PFSK-1 (cell line): Measurements from ENCODE around the gene SYNJ2.

Source experiments
- FOXP2 ChIP-seq: optimal IDR thresholded peaks from 2 replicates; pipeline ENCODE3; 2011; ENCODE audit warnings: borderline replicate concordance, control low read depth, inconsistent platforms; ENCODE audit not compliant: insufficient read depth; ENCODE audit errors: extremely low read length, extremely low read depth
- POLR2AphosphoS5 ChIP-seq: IDR thresholded peaks from 2 replicates; pipeline ENCODE4 v1.6.1; 2012; ENCODE audit warnings: low read depth, mild to moderate bottlenecking, control low read depth, low read length, moderate library complexity
- REST ChIP-seq, 2 experiments: IDR thresholded peaks; 2 replicates each; pipeline versions ENCODE4 v1.6.1 to v1.8.0; 2011 to 2012; ENCODE audit warnings: low read depth in 2 of 2, low read length in 2 of 2, control low read depth in 1 of 2, inconsistent platforms in 1 of 2, mild to moderate bottlenecking in 1 of 2, moderate library complexity in 1 of 2; ENCODE audit not compliant: insufficient read depth in 1 of 2
- SIN3A ChIP-seq: IDR thresholded peaks from 2 replicates; pipeline ENCODE4 v1.6.1; 2012; ENCODE audit warnings: mild to moderate bottlenecking, low read length, moderate library complexity, borderline replicate concordance; ENCODE audit not compliant: insufficient read depth
- TAF1 ChIP-seq: IDR thresholded peaks from 2 replicates; pipeline ENCODE4 v1.6.1; 2012; ENCODE audit warnings: low read length, control low read depth, borderline replicate concordance; ENCODE audit not compliant: insufficient read depth

SYNJ2 gene

GRCh38 chr6:158059108-158059507, 77.4 kb downstream of the SYNJ2 start:
- no peak for TF ChIP-seq FOXP2
- TF ChIP-seq SIN3A, result no peak

DNA sequence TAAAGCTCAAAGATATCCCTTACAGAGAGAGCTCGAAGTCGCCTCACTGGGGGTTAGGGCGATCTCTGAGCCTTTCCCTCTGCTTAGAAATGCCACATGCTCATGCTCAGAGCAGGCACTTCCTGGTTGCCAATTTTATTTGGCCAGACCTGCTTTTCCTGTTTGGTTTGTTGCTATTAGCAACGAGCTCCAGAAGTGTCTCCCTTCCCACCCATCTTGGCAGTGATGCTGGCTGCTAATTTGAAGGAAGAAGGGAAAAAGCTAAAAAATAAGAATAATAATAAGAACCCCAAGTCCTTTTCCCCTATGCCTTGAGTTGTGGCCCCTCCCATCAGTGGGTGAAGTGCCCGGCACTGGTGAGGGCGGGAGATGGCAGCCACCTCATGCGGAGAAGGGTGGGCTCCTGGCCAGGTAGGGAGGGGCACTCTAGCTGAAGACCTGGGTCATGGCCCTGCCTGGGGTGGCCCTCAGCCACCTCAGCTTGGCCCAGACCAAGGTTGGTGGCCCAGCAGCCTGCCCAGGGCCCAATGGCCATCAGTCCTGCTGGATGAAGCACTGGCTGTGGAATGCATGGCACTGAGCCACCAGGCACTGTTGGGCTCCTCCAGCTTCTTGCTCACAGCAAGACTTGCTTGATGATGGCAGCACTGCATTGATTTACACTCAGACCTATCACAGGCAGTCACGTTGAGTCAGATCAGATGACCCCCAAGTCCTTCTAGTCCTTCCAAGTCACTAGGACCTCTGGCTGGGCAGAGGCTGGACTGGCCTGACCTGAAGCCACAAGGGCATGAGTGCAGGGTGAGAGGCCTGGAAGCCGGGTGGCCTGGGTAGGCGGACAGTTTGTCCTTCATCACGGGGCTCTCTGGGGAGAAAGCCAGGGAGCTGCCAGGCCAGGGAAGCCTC, 79.0 kb downstream of the SYNJ2 start:
- TF ChIP-seq TAF1 (no peak), FOXP2 (no peak)

DNA sequence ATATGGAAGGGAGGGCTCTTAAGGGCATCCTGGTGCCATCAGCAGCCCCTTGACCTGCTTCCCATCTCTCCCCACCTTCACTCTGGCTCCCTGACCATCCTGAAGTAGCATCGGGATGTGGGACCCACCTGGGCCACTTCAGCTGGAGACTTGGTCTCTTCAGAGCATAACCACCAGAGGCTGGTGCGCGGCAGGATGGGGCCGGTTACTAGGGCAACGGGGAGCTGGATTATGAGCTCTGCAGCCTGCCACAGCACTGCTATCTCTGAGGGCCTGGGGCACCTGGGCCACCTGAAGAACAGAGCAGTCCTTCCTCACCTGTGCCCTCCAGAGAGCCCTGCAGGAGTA, 79.7 kb downstream of the SYNJ2 start:
- TF ChIP-seq SIN3A, result no peak
- TF ChIP-seq FOXP2, result no peak
- no peak for TF ChIP-seq POLR2AphosphoS5
- no peak for TF ChIP-seq REST (IDR thresholded peaks at IDR 0.05; ENCODE audit: insufficient read depth in 1 of 2, low read depth in 2 of 2, low read length in 2 of 2)
- no peak for TF ChIP-seq TAF1

DNA sequence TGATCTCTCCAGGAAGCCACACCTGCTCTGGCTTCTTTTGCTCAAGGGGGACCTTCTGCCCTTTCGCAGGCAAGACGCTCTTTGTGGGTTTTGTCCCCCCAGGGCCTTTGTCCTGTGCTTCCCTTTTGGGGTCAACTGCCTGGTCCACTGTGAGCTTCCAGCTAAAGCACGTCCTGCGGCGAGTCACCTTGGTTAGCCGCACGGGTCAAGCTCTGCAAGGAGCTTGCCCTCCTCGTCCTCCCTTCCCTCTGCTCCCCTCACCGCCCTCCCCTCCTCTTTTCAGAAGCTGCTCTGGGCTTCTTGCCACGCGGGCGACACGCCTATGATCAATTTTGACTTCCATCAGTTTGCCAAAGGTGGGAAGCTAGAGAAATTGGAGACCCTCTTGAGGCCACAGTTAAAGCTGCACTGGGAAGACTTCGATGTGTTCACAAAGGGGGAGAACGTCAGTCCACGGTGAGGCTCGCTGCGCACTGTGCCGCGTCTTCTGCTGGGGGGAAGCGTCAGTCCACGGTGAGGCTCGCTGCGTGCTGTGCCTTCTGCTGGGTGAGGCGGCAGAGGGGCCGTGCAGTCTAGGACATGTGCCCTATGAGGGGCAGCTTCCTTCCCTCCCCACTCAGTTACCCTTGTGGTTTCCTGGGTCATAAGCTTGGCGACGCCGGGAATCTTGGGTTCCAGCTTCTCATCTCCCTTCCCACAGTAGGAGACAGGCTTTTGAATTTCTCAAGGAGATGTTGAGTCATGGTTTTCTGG, 80.2 kb downstream of the SYNJ2 start:
- TF ChIP-seq FOXP2 (no peak), SIN3A (no peak), REST (IDR thresholded peaks at IDR 0.05; ENCODE audit: insufficient read depth in 1 of 2, low read depth in 2 of 2, low read length in 2 of 2) (no peak), POLR2AphosphoS5 (no peak), TAF1 (no peak)

- TF ChIP-seq REST (IDR thresholded peaks at IDR 0.05; ENCODE audit: insufficient read depth in 1 of 2, low read depth in 2 of 2, low read length in 2 of 2) (no peak), TAF1 (no peak), POLR2AphosphoS5 (no peak)
Observed at GRCh38 chr6:158063736-158064135, 82.1 kb downstream of the SYNJ2 start.

- TF ChIP-seq TAF1 (no peak), REST (IDR thresholded peaks at IDR 0.05; ENCODE audit: insufficient read depth in 1 of 2, low read depth in 2 of 2, low read length in 2 of 2) (no peak), POLR2AphosphoS5 (no peak), FOXP2 (no peak), SIN3A (no peak)
Observed at GRCh38 chr6:158064725-158065251, 83.1 kb downstream of the SYNJ2 start.
